Umbilical cord (tissue), 2 donors: Measurements from ENCODE around the gene RARA. TPM values are rescaled to one million over a fixed set of nuclear protein-coding genes. Genes with fewer than 3 reads are reported as not detected.

Experiments
- DNase-seq: peaks from one replicate; pipeline ENCODE4 v3.0.0-alpha.2; 2015; ENCODE audit warnings: low spot score
- total RNA-seq: library from RNA; depleted of rRNA; stranded (reverse); fragments of >200 nt; gene quantifications from one replicate; pipeline ENCODE4 v1.2.3, GENCODE V29; 2014; ENCODE audit warnings: low replicate concordance; ENCODE audit not compliant: insufficient read depth

The RARA gene
- total RNA-seq, 1 donor from 2014 or later = 8.7 TPM

DNA sequence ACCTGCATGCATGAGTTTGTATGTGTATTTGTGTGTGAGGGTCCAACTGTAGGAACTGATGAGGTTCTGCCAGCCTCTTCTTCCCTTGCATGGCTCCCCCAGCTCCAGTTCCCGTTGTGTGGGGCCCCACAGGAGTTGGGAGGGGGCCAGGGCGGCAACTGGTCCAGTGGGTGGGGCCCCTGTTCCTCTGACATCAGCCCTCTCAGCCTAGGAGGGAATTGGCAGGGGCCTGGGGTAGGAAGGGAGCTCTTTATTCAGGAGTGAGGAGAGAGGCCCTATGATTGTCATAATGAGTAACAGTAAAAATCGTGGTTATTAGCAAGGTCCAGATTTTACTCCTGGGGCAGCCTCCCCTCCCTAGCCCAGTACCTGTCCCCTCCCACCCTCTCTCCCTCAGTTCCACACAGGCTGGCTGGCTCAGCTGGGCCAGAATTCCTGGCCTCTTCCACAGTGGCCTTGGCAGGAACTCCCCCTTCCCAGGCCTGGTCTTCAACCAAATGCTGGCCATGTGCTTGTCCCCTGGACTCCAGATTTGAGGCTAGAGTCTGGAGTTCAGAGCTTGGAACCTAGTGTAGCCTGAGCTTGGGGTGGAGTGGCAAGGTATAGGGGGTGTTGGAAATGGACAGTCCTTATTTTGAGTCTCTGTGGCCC lies 18.9 kb downstream of the RARA start:
- DNase-seq = peak; percentile 72

DNA sequence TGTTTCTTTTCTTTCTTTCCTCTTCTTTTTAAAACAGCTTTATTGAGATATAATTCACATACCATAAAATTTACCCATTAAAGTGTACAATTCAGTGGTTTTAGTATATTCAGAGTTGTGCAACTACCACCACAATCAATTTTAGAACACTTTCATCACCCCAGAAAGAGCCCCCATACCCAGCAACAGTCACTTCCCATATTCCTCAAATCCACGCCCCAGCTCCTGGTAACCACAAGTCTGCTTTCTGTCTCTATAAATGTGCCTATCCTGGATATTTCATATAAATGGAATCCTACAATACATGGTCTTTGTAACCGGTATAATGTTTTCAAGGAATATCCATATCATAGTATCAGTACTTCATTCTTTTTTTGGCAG lies 19.4 kb downstream of the RARA start:
- no peak for DNase-seq

DNA sequence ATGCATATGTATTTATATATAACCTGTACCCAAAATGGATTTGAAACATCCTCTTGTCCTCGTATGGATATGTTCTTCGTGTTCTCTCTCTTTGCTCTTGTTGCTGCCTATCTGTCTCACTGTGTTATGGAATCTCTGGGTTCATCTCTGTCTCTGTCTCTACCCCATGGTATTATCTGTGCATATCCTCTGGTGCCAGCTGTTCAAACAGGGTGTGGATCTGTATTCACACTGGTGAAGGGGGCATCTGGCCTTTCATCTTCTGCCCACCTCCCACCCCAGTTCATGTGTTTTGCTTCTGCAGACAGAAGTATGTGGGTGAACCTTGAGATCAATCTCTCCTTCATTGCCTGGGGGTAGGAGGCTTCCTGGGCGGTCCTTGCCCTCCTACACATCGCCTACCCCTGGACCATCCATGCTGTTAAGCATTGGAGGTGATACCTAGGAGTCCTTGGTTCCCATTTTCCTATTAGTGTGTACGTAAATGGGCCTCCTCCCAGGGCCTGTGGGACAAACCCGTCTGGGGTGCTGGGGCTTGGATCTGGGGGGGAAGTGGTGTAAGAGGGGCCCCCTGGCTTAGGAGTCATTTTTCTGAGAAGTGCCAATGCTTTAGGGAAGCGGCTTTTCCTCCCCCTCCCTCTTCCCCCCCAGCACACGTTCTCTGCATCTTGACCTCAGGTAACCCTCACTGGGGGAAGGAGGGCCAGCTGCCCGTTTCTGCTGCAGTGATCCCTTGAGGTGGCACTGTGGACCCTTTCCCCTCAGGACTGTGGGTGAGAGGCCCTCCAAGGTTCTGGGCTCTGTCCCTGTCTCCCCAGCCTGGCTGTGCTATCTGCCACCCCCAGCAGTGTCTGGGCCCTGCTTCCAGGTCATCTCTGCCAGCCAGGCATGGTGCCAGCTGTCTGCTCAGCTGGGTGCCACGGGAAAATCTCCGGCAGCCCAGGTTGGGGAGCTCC lies 21.1 kb downstream of the RARA start:
- no peak for DNase-seq

DNA sequence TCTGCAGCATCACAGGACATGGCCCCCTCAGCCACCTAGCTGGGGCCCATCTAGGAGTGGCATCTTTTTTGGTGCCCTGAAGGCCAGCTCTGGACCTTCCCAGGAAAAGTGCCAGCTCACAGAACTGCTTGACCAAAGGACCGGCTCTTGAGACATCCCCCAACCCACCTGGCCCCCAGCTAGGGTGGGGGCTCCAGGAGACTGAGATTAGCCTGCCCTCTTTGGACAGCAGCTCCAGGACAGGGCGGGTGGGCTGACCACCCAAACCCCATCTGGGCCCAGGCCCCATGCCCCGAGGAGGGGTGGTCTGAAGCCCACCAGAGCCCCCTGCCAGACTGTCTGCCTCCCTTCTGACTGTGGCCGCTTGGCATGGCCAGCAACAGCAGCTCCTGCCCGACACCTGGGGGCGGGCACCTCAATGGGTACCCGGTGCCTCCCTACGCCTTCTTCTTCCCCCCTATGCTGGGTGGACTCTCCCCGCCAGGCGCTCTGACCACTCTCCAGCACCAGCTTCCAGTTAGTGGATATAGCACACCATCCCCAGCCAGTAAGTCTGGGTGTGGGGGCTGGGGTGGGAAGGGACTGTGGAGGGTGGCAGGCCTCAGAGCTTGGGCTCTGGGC lies 22.0 kb downstream of the RARA start:
- DNase-seq = no peak

DNA sequence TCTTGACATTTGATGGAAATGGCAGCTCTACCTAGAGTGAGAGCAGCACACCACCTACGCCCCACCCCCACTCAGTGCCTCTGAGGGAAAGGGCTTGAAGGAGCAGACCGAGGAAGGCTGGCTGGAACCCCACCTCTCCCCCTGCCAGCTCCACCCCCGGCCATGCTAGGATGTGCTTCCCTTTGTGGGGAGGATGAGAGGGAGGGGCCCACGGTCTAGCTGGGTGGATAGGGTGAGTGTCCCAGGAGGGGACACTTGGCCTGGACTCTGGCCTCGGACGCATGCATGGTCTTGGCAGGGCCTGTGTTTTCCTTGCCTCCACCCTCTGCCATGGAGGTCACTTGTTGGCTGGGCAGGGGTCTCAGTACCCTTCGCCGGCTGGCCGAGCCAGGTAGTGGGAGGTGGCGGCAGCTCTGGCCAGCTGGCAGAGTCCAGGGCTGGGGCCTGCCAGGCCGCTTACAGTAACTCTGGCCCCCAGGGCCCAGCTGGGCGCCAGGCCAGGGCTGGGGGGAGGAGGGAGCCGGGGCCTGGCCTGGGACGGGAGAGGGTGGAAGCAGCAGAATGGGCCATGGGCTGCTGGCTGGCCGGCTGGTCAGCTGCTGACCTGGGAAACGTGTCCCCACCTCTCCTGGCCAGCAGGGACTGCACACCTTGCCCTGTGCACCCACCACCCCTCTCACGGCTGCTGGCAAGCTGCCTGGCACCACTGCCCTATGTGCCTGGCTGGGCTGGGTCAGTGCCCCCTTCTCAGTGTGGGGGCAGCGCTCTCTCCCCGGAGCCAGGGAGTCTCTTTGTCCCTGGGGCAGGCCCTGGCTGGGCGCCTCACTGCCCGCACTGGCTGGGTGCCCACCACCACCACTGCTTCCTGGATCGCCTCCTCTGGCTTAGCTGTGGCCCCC lies 23.0 kb downstream of the RARA start:
- peak; percentile 77 for DNase-seq

DNA sequence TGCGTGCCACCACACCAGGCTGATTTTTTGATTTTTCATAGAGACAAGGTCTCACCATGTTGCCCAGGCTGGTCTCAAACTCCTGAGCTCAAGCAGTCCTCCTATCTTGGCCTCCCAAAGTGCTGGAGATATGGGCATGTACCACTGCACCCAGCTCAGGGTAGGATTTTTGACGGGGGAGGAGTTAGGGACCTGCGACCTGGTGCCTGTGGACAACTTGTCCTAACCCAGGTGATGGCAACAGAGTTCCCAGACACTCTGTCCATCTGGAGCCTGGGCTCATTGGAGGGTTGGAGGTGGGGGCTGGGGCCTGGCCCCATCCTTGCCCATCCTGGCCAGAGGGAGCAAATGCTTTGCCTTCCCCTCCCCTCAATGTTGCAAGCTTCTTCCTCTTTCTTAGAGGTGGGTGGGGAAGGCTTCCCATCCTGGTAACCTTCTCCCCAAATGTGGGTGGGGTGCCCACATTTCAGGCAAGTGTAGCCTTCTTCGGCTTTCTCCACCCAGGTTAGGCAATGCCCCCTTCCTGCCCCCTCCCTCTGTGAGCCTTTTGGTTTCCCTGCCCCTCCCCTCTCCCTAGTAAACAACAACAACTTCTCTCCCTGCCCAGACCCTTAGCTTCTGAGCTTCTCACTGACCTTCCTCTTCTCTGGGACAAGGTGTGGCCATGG lies 24.9 kb downstream of the RARA start:
- DNase-seq = no peak

DNA sequence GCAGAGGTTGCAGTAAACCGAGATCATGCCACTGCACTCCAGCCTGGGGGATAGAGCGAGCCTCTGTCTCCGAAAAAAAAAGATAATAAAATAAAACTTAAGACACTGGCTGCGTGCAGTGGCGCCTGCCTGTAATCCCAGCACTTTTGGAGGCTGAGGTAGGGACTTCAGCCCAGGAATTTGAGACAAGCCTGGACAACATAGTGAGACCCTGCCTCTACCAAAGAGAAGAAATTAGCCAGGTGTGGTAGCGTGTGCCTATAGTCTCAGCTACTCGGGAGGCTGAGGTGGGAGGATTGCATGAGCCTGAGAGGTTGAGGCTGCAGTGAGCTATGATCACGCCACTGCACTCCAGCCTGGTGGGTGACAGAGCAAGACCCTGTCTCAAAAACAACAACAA lies 26.6 kb downstream of the RARA start:
- DNase-seq = no peak

DNA sequence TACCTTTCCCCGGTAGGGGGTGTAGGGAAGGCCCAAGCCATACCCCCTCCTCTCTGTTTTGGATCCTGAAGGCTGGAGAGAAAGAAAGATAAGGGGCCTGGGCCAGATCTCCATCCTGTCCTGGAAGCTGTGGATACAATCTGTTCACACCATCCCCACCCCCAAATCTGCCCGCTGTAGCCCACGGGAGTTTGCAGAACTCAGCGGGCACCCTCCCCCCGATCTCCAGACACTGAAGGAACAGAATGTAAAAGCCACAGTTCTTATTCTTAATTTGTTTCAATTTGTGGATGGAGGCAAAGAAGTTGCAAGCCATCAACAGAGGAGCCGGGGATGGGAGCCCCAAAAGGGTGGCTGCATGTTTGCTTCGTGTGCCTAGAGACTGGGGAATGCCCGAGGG lies 28.4 kb downstream of the RARA start:
- no peak for DNase-seq

DNA sequence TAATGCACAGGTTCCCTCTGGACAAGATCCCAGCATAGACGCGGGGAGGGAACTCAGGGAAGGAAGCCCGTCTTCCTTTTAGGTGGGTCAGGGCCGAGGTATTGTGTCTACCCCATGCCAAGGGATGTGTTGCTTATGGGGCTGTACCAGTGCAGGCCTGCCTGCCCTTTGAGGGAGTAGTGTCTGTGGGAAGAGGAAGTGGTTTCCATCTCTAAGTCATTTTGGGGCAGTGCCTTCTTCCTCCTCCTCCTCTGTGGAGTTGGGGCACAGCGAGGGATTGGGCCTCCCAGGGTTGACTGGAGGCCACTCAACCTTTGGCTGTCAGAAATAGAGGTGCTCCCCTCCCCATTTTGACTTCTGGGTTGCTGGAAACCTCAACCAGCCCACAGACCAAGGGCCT lies 29.1 kb downstream of the RARA start:
- DNase-seq = no peak

DNA sequence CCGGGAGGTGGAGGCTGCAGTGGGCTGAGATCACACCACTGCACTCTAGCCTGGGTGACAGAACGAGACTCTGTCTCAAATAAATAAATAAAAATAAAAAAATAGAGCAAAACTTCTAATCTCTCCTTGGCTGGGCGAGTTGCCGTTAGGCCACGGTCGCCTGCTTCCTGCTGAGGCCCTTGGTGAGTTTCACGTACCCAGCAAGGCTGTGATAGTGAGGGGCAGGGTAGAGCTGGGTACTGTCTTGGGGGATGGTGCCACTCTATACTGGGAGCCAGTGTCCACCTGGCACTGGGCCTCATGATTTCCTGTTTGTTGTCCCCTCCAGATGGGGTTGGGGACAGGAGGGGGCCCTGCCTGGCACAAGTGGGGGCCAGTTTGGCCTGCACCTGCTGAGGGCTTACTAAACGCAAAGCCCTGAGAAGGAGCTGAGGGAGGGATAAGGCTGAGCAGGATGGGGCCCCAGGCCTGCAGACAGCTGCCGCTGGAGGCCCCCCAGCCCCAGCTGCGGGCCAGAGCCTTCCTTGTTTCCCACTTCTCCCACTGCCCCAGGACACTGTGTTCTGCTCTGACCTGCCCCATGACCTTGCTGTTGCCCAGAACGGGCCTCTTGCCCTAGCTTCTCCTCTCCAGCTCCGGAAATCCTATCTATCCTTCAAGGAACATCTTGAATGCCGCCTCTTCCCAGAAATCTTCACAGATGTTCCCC lies 30.1 kb downstream of the RARA start:
- DNase-seq = no peak

DNA sequence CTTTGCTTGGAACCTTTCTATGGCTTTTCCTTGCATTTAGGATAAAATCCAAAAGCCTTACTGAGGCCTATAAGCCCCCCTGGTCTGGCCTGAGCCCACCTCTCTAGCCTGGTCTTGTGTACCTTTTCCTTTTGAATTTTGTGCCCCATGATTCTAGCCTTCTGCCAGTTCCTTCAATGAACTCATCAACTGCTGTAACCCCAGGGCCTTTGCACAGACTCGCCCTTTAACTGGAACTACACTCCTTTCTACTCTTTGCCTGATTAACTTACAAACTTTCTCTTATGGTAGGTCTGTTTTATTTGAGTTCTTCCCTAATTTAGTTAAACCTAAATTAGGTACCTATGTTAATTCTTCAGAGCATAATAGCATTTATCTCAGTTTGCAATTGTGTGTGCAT lies 31.3 kb downstream of the RARA start:
- DNase-seq = no peak

DNA sequence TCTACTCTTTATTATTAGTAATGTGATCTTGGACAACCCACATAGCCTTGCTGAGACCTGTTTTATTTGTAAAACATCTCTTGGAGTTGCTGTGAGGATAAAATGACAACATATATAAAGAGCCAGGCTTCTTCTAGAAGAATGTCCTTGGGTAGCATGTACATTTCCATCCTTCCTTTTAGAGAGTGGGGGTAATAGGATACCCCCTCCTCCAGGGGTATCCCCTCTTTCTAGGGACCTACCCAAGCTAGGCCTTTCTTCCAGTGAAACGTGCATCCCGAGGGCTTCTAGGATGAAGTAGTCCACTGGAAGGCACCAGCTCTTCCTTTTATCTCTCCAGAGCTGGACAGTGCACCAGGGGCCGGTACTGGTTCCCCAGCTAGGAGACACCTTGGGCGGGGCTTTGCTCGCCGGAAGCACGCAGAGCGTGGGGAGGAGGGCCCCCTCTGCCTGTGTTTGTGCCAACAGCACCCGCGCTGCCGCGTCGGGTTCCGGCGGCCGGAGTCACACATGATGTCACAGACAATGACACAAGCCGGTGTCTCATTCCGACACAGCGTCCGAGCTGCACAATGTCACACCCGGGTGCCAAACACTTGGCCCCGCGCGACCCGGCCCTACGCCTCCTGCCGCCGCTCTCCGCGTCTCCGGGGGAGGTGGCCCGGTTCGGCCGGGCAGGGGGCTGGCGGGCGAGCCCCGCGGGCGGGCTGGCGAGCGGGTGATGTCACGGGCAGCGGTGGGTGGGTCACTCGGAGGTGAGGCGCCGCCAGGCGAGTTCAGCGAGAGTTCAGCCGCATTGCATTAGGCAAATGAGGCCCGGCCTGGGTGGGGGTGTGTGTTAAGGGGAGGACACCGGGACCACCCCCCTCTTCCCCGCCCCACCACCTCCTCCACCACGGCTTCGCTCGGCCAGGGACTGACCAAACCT lies 32.2 kb downstream of the RARA start:
- DNase-seq = peak; percentile 81

DNA sequence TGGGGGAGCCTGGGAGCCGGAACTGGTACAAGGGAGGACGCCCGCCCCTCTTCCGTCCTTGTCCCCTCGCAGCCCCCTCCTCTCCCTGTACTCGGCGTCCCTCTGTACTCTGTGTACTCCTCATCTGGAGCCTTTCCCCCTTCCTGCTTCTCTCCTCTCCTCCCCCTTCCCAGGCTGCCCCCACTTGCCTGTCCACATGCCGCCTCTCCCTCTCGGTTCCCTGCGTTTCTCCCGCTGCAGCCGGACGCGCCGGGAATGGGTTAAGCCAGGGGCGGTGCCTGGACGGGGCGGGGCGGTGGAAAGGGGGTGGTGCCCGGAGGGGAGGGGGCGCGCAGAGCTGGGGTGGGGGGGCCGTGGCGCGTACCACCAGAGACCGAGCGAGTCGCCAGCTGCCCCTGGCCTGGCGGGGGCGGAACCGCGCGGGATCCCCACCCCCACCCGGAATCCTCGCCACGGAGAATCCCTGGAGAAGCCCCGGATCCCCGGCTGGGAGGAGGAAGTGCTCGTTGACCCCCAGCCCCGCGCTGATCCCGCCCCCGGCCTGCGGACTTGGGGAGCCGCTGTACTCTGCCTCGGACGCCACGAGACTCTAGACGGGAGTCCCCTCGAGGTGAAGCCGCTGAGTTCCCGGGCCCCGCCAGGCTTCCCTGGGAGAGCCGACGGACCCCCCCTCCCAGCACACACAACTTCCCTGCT lies 33.0 kb downstream of the RARA start:
- DNase-seq = peak; percentile 79

DNA sequence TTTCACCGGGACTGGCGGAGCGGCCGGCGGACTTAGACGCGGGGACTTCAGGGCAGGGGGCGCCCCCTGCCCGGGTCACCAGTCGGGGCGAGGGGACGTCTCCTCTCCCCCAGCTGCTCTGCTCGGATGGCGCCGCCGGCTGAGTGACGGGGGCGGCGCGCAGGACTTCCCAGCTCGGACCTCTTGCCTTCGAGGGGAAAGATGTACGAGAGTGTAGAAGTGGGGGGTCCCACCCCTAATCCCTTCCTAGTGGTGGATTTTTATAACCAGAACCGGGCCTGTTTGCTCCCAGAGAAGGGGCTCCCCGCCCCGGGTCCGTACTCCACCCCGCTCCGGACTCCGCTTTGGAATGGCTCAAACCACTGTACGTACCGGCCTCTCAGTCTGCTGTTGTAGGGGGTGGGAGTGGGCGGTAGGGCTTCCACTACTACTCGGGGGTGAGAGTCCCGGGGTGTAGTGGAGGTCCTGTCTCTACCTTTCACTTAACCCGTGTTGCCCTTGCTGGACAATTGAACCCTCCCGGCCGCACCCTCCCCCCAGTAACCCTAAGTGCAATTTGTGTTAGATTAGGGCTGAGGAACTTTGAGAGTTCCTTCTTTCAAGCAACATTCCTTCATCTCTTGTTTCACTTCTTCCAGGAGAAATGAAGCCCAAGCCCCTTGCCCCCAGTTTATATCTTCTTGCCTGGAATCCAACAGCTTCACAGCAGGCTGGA lies 33.7 kb downstream of the RARA start:
- DNase-seq = no peak

DNA sequence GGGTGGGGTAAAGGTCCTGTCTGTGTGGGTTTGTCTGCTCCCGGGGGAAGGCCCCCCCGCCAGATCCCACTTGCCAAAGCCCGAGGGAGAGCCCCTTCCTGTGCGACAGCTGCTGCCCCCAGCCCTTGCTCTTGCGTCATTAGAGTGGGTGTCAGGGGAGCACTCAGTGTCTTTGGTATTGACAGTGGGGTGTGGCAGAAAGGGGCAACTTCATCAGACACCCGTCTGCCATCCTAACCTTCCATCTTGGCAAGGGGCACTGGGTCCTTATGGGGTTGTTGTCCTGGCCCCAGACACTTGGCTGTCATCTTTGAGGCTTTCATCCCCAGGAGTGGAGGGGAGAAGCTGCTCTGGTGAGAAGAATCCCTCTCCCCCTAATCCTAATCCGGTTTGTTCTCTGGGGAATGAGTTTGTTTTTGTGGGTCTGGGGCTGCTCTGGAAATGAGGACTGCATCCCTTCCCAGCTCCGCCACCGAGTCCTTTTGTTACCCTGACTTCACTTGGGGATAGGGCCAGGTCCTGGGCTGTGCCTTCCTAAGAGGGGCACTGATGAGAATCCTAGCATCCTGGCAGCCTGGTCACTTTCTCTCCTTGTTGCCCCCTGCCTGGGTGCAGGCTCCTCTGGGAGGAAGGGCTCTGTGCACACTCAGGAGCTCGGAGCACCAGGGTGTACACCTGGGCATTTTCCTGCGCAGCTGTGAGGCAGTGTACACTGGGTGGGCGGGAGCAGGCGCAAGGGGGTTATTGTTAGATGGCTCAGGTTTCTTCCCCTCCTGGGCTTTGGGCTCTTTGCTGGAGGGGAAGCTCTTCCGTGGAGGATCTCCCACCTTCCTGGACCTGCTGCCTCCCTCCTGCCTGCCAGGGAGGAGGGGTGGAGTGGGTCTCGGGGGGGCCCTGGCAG lies 34.5 kb downstream of the RARA start:
- no peak for DNase-seq

DNA sequence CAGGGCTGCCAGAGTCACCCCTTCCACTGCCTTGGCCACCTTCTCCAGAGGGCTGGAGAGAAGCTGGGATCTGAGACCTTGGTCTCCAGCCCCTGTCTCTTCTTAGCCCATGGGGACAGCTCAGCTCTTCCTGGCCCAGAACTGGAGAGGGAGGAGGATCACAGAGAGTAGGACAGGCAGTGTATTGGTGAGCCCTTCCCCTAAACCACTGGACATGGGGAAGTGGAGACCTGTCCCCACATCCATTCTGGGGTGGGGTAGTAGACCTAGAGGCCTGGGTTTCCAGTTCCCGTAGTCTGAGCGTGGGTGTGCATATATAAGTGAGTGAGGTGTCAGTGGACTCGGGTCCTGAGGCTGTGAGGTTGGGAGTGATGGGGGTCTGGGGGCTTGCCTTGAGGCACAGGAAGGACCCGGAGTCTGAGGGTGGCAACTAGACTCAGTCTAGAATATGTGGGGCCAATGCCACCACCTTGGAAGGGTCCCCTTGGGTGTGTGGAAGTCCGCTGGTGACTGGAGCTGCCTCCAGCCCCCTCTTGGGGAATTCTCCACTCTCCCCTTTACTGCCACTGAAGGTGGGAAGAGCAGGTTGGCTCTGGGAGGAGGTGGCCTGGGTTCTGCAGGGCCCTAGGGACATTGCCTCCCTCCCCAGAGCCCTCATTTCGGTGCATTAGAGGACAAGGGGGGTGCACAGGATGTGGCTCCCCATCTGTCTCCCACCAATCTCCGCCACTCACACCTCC lies 35.6 kb downstream of the RARA start:
- no peak for DNase-seq
